Immature natural killer cell (primary cell): ENCODE measurements around the gene LRFN4. TPM values are rescaled to one million over a fixed set of nuclear protein-coding genes. Genes with fewer than 3 reads are reported as not detected.

Source experiments
- DNase-seq, 3 donors: peaks; one replicate each; pipeline ENCODE4 v3.0.0; 2022; ENCODE audit warnings: mixed read lengths in 1 of 3
- H3K27ac Mint-ChIP-seq, 6 donors: one replicate each; pipeline ENCODE4 v1.8.0; 2020; ENCODE audit warnings: mixed read lengths in 6 of 6, mild to moderate bottlenecking in 5 of 6, inconsistent platforms in 4 of 6, moderate library complexity in 3 of 6
- H3K27me3 Mint-ChIP-seq, 3 donors: one replicate each; pipeline ENCODE4 v1.8.0; 2020 to 2021; ENCODE audit warnings: low read depth in 3 of 3, mild to moderate bottlenecking in 3 of 3, mixed read lengths in 3 of 3, moderate library complexity in 3 of 3, inconsistent platforms in 1 of 3
- H3K36me3 Mint-ChIP-seq, 3 donors: one replicate each; pipeline ENCODE4 v1.8.0; 2020; ENCODE audit warnings: mixed read lengths in 3 of 3, inconsistent platforms in 2 of 3, mild to moderate bottlenecking in 2 of 3
- H3K4me1 Mint-ChIP-seq, 2 donors: one replicate each; pipeline ENCODE4 v1.8.0; 2020; ENCODE audit warnings: inconsistent platforms in 2 of 2, mild to moderate bottlenecking in 2 of 2, mixed read lengths in 2 of 2, moderate library complexity in 1 of 2
- H3K4me3 Mint-ChIP-seq, 5 donors: one replicate each; pipeline ENCODE4 v1.8.0; 2020; ENCODE audit warnings: mild to moderate bottlenecking in 5 of 5, mixed read lengths in 5 of 5, inconsistent platforms in 3 of 5, moderate library complexity in 3 of 5
- H3K9me3 Mint-ChIP-seq, 6 donors: one replicate each; pipeline ENCODE4 v1.8.0; 2020; ENCODE audit warnings: mild to moderate bottlenecking in 6 of 6, mixed read lengths in 6 of 6, inconsistent platforms in 4 of 6, moderate library complexity in 3 of 6
- polyA plus RNA-seq, 3 donors: library from polyadenylated mRNA; unstranded; fragments of 300-500 nt; fragmentation: Illumina TruSeq; gene quantifications; one replicate each; pipeline ENCODE4 v1.2.3, GENCODE V29; 2021

LRFN4 gene
- polyA plus RNA-seq, 3 donors from 2014 or later, result 0.12 to 0.16 TPM; not detected in 1

GRCh38 chr11:66878474-66878873 lies 21.6 kb downstream of the LRFN4 start:
- Mint-ChIP-seq H3K4me3 (no peak overlapping the region), H3K27ac (no peak overlapping the region), H3K36me3 (no peaks in the 10 kb centered on the region), H3K27me3 (peaks cover 0 to 2% (median 1%) of the 10 kb centered on the region in 3 donors), H3K9me3 (no peaks in the 10 kb centered on the region), H3K4me1 (peaks cover 0 to 6% of the 10 kb centered on the region in 2 donors)
- DNase-seq, result no peak

GRCh38 chr11:66879000-66879399 lies 22.1 kb downstream of the LRFN4 start:
- no peak for DNase-seq
- Mint-ChIP-seq H3K27me3 (peaks cover 0 to 2% (median 1%) of the 10 kb centered on the region in 3 donors), H3K4me1 (peaks cover 0 to 6% of the 10 kb centered on the region in 2 donors), H3K27ac (no peak overlapping the region), H3K9me3 (no peaks in the 10 kb centered on the region), H3K4me3 (no peak overlapping the region), H3K36me3 (no peaks in the 10 kb centered on the region)

GRCh38 chr11:66879583-66879982 lies 22.7 kb downstream of the LRFN4 start:
- no peak overlapping the region for H3K4me3 Mint-ChIP-seq

GRCh38 chr11:66879999-66880398 lies 23.1 kb downstream of the LRFN4 start:
- DNase-seq, result no peak
- no peaks in the 10 kb centered on the region for H3K36me3 Mint-ChIP-seq
- peaks cover 0 to 1% (median 0%) of the 10 kb centered on the region in 3 donors for H3K27me3 Mint-ChIP-seq
- no peak overlapping the region for H3K4me3 Mint-ChIP-seq
- H3K27ac Mint-ChIP-seq, result no peak overlapping the region
- H3K4me1 Mint-ChIP-seq, result peaks cover 0 to 6% of the 10 kb centered on the region in 2 donors
- no peaks in the 10 kb centered on the region for H3K9me3 Mint-ChIP-seq

More at GRCh38 chr11:66879583-66879982, 22.7 kb downstream of the LRFN4 start:
- DNase-seq, result no peak
- Mint-ChIP-seq H3K4me1 (peaks cover 0 to 6% of the 10 kb centered on the region in 2 donors), H3K27ac (no peak overlapping the region), H3K9me3 (no peaks in the 10 kb centered on the region), H3K36me3 (no peaks in the 10 kb centered on the region), H3K27me3 (peaks cover 0 to 2% (median 1%) of the 10 kb centered on the region in 3 donors)

- no peak for DNase-seq
- Mint-ChIP-seq H3K27me3 (peaks cover 0 to 3% (median 0%) of the 10 kb centered on the region in 3 donors), H3K27ac (no peak overlapping the region), H3K36me3 (no peaks in the 10 kb centered on the region), H3K4me1 (peaks cover 0 to 6% of the 10 kb centered on the region in 2 donors), H3K9me3 (no peaks in the 10 kb centered on the region), H3K4me3 (no peak overlapping the region)
Measured at GRCh38 chr11:66880496-66881450, 23.9 kb downstream of the LRFN4 start.

GRCh38 chr11:66881451-66881835 lies 24.6 kb downstream of the LRFN4 start:
- Mint-ChIP-seq H3K27me3 (peaks cover 0 to 5% (median 1%) of the 10 kb centered on the region in 3 donors), H3K9me3 (no peaks in the 10 kb centered on the region), H3K4me3 (no peak overlapping the region), H3K36me3 (no peaks in the 10 kb centered on the region), H3K27ac (no peak overlapping the region), H3K4me1 (peaks cover 0 to 6% of the 10 kb centered on the region in 2 donors)
- no peak for DNase-seq

GRCh38 chr11:66881927-66882452 lies 25.1 kb downstream of the LRFN4 start:
- no peak overlapping the region for H3K27ac Mint-ChIP-seq
- peaks cover 0 to 5% (median 2%) of the 10 kb centered on the region in 3 donors for H3K27me3 Mint-ChIP-seq
- no peaks in the 10 kb centered on the region for H3K9me3 Mint-ChIP-seq
- H3K36me3 Mint-ChIP-seq, result no peaks in the 10 kb centered on the region
- DNase-seq, result no peak
- H3K4me1 Mint-ChIP-seq, result peaks cover 0 to 6% of the 10 kb centered on the region in 2 donors
- no peak overlapping the region for H3K4me3 Mint-ChIP-seq

GRCh38 chr11:66882561-66883015 lies 25.7 kb downstream of the LRFN4 start:
- peaks cover 0 to 6% of the 10 kb centered on the region in 2 donors for H3K4me1 Mint-ChIP-seq
- peaks cover 0 to 5% (median 2%) of the 10 kb centered on the region in 3 donors for H3K27me3 Mint-ChIP-seq
- H3K9me3 Mint-ChIP-seq, result no peaks in the 10 kb centered on the region
- no peak for DNase-seq
- H3K4me3 Mint-ChIP-seq, result no peak overlapping the region
- no peaks in the 10 kb centered on the region for H3K36me3 Mint-ChIP-seq
- no peak overlapping the region for H3K27ac Mint-ChIP-seq

GRCh38 chr11:66883016-66883965 lies 26.4 kb downstream of the LRFN4 start:
- H3K36me3 Mint-ChIP-seq, result no peaks in the 10 kb centered on the region
- peaks cover 0 to 5% (median 2%) of the 10 kb centered on the region in 3 donors for H3K27me3 Mint-ChIP-seq
- no peak overlapping the region for H3K27ac Mint-ChIP-seq
- no peaks in the 10 kb centered on the region for H3K9me3 Mint-ChIP-seq
- no peak overlapping the region for H3K4me3 Mint-ChIP-seq
- DNase-seq, result peak; percentile 23 to 41 (median 29)
- H3K4me1 Mint-ChIP-seq, result peaks cover 0 to 6% of the 10 kb centered on the region in 2 donors

GRCh38 chr11:66884443-66884842 lies 27.6 kb downstream of the LRFN4 start:
- DNase-seq, result no peak
- no peak overlapping the region for H3K4me3 Mint-ChIP-seq
- H3K27me3 Mint-ChIP-seq, result peaks cover 0 to 5% (median 2%) of the 10 kb centered on the region in 3 donors
- no peaks in the 10 kb centered on the region for H3K9me3 Mint-ChIP-seq
- peaks cover 0 to 6% of the 10 kb centered on the region in 2 donors for H3K4me1 Mint-ChIP-seq
- H3K27ac Mint-ChIP-seq, result no peak overlapping the region
- no peaks in the 10 kb centered on the region for H3K36me3 Mint-ChIP-seq

- Mint-ChIP-seq H3K4me1 (peaks cover 0 to 4% of the 10 kb centered on the region in 2 donors), H3K27me3 (peaks cover 0 to 5% (median 2%) of the 10 kb centered on the region in 3 donors), H3K4me3 (no peak overlapping the region), H3K27ac (no peak overlapping the region), H3K36me3 (no peaks in the 10 kb centered on the region), H3K9me3 (no peaks in the 10 kb centered on the region)
- no peak for DNase-seq
Measured at GRCh38 chr11:66885469-66885868, 28.6 kb downstream of the LRFN4 start.

- Mint-ChIP-seq H3K9me3 (no peaks in the 10 kb centered on the region), H3K4me3 (no peak overlapping the region), H3K27ac (peak overlapping the region in 1 of 6 donors; percentile 43), H3K36me3 (no peaks in the 10 kb centered on the region), H3K27me3 (peaks cover 0 to 5% (median 2%) of the 10 kb centered on the region in 3 donors), H3K4me1 (peaks cover 0 to under 1% of the 10 kb centered on the region in 2 donors)
- DNase-seq, result no peak
Measured at GRCh38 chr11:66885950-66886440, 29.1 kb downstream of the LRFN4 start.

GRCh38 chr11:66886671-66887221 lies 29.9 kb downstream of the LRFN4 start:
- Mint-ChIP-seq H3K4me1 (no peaks in the 10 kb centered on the region), H3K4me3 (no peak overlapping the region), H3K27ac (no peak overlapping the region), H3K27me3 (peaks cover 0 to 5% (median 2%) of the 10 kb centered on the region in 3 donors), H3K36me3 (no peaks in the 10 kb centered on the region), H3K9me3 (no peaks in the 10 kb centered on the region)
- no peak for DNase-seq
